ENCODE results near the gene NEGR1.
A peak's percentile ranks its signal among the peaks of the same experiment; 100 is the strongest.
"Not testable (repeated sequence)": the region's sequence is repeated elsewhere in the genome, so short reads cannot be mapped to it uniquely, and the experiment has no call there.

Gene NEGR1

DNA sequence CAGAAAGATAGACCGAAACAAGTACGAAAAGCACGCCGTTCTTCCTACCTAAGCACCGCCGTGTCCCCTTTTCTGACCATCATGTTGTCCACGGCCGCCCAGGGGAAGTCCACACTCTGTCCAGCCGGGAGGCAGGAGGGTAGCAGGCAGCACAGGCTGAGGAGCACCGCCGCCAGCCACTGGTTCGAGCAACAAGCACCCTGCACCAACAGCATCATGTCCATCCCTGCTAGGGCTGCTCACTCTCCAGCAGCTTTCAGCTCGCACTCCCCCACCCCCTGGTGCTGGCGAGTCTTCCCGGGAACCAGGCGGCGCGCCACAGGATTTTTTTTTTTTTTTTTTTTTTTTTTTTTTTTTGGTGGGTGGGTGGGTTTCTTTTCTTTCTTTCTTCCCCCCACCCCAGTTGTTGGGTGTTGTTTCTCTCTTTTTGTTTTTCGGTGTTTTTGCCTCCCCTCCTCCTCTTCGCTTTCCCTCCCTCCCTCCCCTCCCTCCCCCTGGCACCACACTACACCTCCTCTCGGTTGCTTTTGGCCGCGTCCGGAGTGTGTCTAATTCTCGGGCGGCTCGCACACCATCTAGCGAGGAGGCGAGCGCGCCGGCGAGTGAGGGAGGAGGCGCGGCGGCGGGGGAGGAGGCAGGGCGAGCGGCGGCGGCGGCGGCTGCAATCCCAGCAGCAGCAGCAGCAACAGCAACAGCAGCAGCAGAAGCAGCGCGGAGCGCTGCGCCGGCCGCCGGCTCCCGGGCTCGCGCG, at the start of gene NEGR1:
Gene NEGR1, minus strand, starts transcription at position 269 of the 751 bp plus-strand sequence.
- peak; percentile 88 for DNase-seq

DNA sequence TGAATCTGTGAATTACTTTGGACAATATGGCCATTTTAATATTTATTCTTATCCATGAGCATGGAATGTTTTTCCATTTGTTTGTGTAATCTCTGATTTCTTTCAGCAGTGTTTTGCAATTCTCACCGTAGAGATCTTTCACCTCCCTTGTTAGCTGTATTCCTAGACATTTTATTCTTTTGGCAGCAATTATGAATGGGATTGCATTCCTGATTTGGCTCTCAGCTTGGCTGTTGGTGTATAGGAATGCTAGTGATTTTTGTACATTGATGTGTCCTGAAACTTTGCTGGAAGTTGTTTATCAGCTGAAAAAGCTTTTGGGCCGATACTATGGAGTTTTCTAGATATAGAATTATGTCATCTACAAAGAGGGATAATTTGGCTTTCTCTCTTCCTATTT, 44.2 kb upstream of the NEGR1 start:
- no peak for DNase-seq

DNA sequence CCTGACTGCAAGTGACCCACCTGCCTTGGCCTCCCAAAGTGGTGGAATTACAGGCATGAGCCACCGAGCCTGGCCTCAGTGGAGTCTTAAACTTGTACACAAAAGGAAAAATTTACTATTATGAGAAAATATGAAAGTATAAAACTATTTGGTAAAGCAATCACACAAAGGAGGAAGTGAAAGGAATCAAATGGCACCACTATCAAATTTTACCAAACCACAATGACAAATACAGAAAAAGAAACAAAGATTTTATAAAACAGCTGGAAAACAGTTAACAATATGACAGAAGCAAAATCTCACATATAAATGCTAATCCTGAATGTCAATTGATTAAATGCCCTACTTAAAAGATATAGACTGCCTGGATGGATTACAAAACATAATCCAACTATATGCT, 42.1 kb upstream of the NEGR1 start:
- no peak for DNase-seq

DNA sequence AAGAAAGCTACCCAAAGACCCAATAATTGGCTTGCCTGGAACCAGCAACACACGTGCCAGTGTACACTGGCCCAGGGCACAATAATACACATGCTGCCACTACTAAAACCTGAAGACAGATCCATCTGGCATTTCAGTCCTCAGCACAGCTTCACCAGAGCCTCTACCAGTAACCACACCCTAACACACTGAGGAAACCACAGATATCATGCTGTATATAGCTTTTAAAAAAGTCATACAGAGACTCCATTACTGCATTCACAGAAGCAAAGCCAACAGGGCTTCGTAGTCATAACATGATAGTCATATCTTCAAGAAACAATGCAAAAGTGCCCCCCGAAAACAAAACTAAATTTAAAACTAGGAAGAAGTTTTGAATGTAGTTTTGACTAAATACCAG, 40.6 kb upstream of the NEGR1 start:
- DNase-seq: no peak

DNA sequence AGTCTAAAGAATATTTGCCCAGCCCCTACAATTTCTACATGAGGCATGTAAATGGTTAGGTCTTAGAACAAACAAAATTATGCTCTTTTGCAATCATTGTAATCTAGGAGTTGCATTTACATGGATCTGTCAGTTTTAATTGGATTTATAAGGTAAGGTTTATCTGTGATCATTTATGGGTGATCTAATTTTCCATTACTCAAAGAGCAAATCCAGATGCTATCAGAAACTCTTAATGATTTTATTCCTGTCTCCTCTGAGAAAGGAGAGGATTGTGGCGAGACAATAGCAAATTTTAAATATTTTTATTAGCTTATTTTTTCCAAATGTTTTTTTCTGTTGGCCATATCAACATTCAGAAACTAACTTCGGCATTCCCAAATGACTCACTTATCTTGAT, 14.2 kb upstream of the NEGR1 start:
- DNase-seq: no peak

DNA sequence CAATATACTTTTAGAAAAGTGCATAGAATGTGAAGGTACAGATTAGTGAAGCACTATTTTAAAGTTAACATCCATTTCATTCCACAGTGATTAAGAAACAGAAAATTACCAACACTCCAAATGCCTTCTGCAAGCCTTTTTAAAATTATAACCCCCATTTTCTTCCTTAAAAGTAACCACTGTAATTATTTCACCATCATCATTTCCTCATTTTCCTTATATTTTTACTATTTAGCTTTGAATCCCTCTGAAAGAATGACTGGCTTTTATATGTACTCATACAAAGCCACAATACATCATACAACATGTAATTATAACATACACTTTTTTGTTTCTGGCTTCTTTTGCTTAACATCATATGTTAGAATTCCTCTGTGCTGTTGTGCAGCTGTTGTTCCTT, 6.5 kb upstream of the NEGR1 start:
- DNase-seq: no peak

DNA sequence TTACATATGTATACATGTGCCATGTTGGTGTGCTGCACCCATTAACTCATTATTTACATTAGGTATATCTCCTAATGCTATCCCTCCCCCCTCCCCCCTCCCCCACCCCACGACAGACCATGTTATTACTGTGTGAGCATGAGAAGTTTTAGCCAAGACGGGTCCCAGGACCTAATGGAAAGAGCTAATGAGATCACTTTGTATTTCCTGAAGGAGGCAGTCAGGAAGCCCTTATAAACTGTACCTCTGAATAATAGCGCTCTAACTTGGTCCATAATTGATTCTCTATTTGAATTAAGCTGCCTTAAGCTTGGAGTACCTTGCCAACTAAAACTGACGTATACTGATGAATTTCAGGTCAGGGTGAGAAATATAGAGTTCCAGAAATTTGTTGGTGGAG, 4.1 kb upstream of the NEGR1 start:
- DNase-seq: no peak

DNA sequence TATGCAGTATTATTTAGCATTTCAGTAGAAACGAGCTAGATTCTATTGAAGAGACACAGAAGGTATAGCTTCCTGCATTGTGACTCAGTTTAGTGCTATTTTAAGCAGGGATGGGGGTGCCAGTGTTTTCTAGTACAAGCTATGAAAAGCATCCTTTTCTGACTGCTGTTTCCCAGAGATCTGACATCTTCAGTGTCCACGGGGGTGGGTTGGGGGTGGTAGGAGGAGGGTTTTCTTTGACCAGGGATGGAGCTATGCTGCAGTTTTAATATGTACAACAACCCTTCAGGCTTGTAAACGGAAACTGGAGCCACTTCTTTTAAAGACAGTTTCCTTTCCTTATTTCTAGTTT, 2.7 kb upstream of the NEGR1 start:
- DNase-seq: no peak

DNA sequence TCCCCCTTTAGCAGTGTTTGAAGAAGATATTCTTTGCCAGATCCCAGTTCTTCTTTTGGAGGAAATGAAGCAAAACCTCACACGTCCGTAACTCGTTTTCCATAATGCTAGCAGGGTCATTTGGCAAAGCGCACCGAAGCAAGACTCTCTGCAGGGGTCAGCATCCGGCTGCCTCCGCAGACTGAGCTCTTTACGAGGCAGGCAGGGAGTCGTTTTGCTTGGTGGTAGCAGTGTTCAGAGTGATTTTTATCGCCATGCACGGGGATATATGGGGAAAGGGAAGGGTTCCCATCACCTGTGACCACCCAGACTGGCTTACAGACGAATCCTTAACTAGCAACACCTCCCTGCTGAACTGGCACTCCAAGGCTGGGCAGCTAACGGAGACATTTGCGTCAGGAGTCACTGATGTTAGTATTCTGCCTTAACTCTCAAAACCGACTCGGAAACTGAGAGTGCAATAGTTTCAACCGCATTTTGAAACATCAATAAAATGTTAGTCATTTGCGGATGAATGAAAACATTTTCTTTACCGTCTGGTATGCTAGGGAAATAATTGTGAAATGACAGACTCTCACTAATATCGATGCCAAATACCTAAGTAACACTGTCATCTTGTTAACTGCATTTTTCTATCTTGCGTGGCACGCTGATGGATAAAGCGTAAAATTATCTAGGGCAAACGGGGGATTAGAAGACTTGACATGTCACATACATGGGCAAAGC, 2.2 kb upstream of the NEGR1 start:
- DNase-seq: peak; percentile 92

DNA sequence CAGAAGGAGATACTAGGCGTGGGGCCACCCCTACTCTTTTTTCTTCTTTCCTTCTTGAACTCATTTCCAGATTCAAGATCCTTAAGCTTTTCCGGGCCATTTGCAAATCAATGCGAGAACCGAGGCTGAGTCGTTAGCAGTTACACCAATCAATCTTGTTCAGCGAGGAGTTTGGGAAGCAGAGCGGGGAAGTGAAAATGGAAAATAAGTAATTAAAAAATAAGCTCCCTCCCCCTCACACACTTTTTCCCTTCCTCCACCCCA, 1.7 kb upstream of the NEGR1 start:
- DNase-seq: no peak

DNA sequence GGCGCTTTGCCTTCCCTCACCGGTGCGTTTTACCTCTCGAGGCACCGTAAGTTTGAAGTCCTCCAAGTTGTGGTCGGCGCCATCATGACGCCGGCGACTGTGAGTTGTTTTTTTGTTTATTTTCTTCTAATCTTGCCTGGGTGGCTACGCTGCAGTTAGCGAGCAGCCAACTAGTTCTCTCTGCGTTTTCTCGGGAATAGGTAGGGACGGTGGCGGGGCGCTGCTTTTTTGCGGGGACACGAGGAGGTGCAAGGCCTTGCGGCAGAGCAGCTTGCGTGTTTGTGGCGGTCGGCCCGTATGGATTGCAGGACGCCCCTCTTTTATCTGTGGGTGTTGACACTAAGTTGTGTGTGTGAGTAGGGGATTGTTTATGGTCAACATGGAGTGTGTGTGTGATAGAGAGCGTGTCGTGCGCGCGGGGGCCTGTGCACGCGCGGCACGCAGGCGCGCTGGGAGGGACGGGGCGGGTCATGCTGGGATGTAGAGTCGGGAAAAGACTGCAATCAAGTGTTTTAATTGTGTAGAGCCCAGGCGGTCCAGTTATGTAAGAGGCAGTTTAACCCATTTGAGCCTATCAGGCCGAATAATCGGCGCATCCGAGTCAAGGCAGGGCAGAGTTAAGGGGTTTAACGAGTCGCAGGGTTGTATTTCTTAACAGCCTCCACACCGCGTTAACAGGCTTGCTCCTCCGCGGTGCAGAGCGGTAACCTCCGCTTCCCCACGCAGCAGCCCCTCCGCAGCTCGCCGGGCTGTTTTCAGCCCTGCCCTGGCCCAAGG, 1.2 kb upstream of the NEGR1 start:
- peak; percentile 69 for DNase-seq

DNA sequence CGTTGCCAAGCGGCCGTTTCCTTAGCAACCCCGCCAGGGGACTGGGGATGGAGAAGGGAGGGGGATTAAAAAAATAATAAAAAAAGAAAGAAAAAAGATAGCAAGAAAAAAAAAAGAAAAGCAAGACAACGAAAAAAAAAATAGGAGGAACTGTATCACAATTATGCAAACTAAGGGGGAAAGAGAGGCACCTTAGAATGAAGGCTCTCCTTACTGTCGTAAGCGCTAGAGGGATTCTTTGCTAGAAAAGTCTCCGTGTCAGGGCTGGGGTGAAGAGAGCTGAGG, 625 bp upstream of the NEGR1 start:
- DNase-seq: no peak

DNA sequence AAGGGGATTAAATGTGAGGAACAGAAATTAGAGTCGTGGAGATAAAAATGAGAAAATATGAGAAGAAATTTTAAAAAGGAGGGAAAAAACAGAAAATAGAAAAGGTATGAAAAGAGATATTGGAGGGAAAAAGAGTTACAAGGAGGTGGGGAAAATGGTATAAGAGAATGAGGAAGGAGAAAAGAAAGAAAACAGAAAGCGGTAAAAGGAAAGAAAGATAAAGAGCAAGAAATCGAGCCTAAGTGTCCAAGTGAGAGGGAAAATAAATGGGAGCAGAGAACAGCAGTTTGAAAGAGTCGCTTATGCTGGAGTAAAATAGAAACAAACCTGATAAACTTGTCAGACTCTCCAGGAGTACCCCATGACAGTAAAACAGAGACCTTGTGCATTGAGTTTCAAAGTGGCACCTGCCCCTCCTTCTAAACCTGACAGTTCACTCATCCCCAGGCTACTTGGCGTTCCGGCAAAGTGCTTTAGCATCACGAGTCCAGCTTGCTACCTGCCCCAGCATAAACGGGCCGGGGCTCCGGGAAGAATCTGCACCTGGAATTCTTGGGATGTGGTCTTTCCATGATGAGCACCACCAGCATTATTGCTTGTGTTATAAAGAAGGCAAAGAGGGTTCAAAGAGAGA, 585 bp downstream of the NEGR1 start:
- peak; percentile 18 for DNase-seq

DNA sequence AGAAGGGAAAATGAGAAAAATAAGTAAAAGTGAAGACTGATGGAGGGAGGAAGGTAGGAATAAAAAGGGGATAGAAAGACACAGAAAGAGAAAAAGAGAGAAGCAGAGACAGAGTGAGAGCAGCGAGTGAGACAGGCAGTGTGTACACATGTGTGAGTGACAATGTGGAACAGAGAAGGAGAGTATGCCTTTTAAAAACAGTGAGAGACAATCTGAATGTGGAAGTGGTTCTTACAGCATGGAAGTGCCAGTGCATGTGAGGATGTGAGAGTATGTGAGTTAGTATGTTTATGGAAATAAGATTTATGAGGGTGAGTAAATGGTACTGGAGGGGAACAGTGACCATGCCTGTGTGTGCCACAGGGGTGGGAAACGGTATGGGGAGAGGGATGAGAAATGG, 1.2 kb downstream of the NEGR1 start:
- no peak for DNase-seq

DNA sequence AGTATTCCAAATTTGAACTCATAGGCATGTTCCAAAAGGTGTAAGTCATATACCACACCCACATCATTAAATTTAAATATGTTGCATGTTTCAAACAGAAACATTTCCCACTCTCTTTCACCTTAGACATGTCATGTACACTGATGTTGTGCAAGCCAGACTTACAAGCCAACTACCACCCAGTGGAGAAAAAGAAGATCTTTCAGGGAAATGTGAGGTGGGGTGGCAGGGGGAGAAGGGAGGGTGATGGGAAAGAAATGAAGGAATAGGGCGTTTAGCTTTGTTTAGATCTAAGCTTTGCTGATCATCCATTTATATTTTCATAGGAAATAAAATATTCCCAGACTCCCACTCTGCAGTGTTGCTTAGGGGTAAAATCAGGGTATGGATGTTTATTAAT, 1.6 kb downstream of the NEGR1 start:
- DNase-seq: no peak

DNA sequence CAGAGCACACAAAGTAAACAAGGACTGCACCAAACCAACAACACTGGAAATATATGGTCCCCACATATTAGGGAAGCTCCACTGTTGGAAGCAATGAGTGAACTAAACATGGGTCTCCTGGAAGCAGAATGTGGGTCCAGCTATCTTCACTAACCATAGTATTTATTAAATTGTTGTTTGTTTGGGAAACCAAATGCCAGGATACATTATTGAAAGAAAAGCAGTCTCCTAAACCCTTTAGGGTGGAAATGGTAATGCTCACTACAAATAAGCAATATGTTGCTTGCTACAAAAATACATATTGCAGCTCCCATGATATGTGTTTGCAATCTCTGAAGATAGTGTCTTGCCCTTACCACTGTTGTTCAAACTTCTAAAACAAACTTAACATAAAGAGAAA, 2.2 kb downstream of the NEGR1 start:
- DNase-seq: no peak

DNA sequence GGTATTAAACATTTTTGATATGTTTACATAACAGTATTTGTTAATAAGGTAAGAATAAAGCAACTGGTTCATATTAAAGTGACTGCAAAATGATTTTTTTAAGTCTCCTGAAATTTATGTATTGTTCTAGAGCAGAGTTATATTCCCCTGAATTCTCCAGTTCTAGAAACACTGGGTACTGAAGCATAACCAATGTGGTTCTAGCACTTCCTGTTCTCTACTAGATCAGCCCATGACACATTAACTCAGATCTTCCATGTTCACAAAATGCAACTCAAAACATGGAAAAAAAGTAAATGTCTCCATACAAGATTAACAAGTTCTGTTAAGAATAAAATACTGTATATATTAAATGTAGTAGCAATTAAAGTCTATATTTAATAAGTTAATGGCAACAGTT, 3.9 kb downstream of the NEGR1 start:
- DNase-seq: peak; percentile 15

DNA sequence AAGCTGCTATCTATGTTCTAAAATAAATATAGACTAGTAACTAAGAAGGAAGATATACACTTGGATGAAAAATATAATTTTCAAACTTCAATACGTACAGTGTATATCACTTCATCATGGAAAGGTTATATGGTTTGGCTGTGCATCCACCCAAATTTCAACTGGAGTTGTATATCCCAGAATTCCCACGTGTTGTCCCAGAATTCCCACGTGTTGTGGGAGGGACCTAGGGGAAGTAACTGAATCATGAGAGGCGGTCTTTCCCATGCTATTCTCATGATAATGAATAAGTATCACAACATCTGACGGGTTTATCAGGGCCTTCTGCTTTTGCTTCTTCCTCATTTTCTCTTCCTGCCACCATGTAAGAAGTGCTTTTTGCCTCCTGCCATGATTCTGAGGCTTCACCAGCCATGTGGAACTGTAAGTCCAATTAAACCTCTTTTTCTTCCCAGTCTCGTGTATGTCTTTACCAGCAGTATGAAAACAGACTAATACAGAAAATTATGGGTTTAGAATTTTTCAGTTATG, 10.7 kb downstream of the NEGR1 start:
- DNase-seq: no peak

DNA sequence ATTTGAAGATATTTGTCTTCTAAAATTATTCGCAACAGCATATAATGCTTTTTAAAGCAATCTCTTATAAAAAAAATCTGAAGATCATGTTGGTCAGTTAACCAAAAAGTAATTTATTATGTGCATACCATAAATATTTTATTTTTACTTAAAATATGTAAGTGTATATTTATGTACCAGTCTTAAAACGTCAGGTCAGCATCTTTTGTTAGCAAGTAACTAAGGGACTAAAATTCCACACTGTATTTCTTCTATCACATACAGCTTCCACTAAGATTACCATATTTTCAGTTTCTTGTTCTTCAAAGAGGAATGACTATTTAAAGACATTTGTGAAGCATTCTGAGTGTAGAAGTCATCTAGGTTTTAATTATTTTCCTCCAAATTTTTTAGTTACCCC, 19.6 kb downstream of the NEGR1 start:
- DNase-seq: no peak

DNA sequence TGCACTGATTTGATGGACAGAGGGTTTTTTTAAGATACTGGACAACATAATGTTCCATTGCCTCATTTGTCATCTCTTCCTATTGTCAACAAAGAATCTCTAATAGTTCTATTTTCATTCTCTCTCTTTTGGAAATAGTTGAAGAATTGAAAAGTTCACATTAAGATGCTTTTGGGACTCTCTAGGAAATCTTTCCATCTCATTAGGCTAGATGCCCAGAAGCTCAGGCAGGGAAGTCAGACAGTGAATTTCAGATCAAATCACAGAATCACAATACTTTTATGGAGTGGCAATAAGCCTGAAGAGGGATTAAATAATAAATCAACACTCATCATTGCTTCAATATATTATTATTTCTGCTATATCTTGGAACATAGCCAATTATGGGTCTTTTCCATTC, 29.2 kb downstream of the NEGR1 start:
- no peak for DNase-seq

DNA sequence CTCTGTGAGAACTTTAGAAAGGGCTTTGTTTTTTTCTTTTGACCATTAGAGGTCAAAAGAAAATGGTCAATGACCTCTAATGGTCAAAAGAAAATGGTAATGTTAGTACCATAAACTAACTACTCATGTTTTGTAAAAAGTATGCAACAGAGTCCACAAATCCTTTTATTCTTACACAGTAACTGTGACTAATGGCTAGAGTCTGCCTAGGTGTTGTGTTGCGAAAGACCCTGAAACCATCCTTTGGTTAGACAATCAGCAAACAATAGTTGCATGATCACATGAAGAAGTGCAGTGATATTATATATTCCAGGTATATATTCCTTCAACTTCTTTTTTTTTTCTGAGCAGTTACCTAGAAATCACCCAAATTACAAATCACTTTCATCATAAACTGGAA, 40.9 kb downstream of the NEGR1 start:
- no peak for DNase-seq

DNA sequence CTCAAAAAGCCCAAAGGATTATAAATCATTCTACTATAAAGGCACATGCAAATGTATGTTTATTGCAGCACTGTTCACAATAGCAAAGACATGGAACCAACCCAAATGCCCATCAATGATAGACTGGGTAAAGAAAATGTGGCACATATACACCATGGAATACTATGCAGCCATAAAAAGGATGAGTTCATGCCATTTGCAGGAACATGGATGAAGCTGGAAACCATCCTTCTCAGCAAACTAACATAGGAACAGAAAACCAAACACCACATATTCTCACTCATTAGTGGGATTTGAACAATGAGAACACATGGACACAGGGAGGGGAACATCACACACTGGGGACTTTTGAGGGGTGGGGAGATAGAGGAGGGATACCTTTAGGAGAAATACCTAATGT, 46.4 kb downstream of the NEGR1 start:
- not testable (repeated sequence) for DNase-seq

DNA sequence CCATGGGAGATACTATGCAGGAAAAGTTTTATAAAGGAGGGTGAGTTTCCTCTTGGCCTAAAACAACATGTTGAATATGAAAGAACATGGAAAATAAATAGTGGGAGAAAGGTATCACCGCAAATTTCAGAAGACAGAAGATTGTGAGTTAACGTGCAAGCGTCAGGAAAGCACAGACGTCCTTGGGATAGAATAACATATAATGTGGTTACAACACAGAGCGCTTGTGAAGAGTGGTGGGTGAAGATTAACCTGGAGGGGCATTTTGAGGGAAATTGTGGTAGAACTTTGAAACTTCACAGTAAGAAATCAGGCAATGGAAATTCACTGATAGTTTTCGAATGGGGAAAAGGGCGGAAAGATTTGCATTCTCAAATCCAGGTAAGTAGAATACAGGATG, 47.3 kb downstream of the NEGR1 start:
- DNase-seq: no peak

DNA sequence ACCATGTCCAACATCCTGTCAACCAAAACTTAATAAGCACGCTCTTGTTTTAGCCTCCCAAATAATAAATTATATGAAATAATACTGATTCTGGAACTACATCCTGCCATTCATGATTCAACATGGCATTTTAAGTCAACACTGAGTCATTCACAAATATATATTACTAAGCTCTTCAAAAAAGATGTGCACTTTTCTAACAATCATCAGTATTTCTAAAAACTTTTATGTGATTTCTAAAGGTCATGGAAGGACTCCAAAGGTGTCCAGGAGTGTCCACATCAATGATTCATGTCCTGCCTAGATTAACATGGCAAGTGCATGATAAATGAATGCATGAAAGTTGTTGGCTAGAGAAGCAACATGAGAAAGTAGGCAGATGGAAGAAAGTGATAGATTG, 51.6 kb downstream of the NEGR1 start:
- DNase-seq: no peak
